ENCODE results near the gene LGALS7B.

GRCh38 chr19:38812009-38812840 is 23.2 kb downstream of the LGALS7B start:
- TF ChIP-seq POLR2A (IDR thresholded peaks at IDR 0.05), result no peak
- no peak for TF ChIP-seq CTCF (IDR thresholded peaks at IDR 0.05)
